Keratinocyte (primary cell): ENCODE results near the gene HERC4.

ENCODE experiments used
- CTCF ChIP-seq, 3 experiments: IDR thresholded peaks in 1 of 3; conservative IDR thresholded peaks in 1 of 3; optimal IDR thresholded peaks in 1 of 3; 2 replicates in 2 of 3; 3 replicates in 1 of 3; pipeline versions ENCODE3 to v1.5.1; 2011; ENCODE audit warnings: low read length in 3 of 3, mild to moderate bottlenecking in 3 of 3, moderate library complexity in 2 of 3, control low read depth in 1 of 3, inconsistent platforms in 1 of 3; ENCODE audit not compliant: insufficient read depth in 2 of 3; ENCODE audit errors: extremely low read depth in 1 of 3
- EZH2 ChIP-seq: IDR thresholded peaks from one replicate; pipeline ENCODE4 v1.6.1; 2012; ENCODE audit warnings: inconsistent platforms, mild to moderate bottlenecking, low read length, moderate library complexity

GRCh38 chr10:68099736-68100135, 24.7 kb upstream of the HERC4 start:
- TF ChIP-seq CTCF (optimal IDR thresholded peaks at IDR 0.05 in 1 of 3, IDR thresholded peaks at IDR 0.05 in 1 of 3, conservative IDR thresholded peaks at IDR 0.05 in 1 of 3; ENCODE audit: extremely low read depth in 1 of 3, insufficient read depth in 2 of 3, low read length in 3 of 3) (no peak), EZH2 (no peak)
